ENCODE measurements around the gene C16orf54. TPM values are rescaled to one million over a fixed set of nuclear protein-coding genes. Genes with fewer than 3 reads are reported as not detected.
"Not testable (repeated sequence)": the region's sequence is repeated elsewhere in the genome, so short reads cannot be mapped to it uniquely, and the experiment has no call there.

Gene C16orf54
- polyA plus RNA-seq, 1 experiment, result not detected

GRCh38 chr16:29756654-29757053, 10.9 kb upstream of the C16orf54 start:
- no peaks in the 10 kb centered on the region for H3K9me3 ChIP-seq (ENCODE audit: control insufficient read depth, insufficient read depth, low read length)
- ChIA-PET CTCF (interaction anchor here (0.6 kb wide), 2 partner anchors 28 to 41 kb away, joined by 3 read pairs; no protein-coding TSS in a partner anchor), POLR2A (interaction anchor here (0.6 kb wide), 1 partner anchor 983 kb away, joined by 4 read pairs; no protein-coding TSS in a partner anchor)
- no peak overlapping the region for H3K4me3 ChIP-seq (ENCODE audit: low read depth, low read length)
- H3K27me3 ChIP-seq (ENCODE audit: control insufficient read depth, insufficient read depth, low read length), result no peaks in the 10 kb centered on the region
- DNase-seq (ENCODE audit: low read depth, low spot score), result no peak
- no peak for TF ChIP-seq CTCF (IDR thresholded peaks at IDR 0.05; ENCODE audit: low read depth, low read length)
- no peak overlapping the region for H3K27ac ChIP-seq (ENCODE audit: low read depth, low read length)

- ChIA-PET CTCF (interaction anchor here (0.8 to 1.0 kb wide), 2 partner anchors 24 to 31 kb away, joined by 3 read pairs; no protein-coding TSS in a partner anchor), POLR2A (no interaction called here)
- no peak for TF ChIP-seq CTCF (IDR thresholded peaks at IDR 0.05; ENCODE audit: low read depth, low read length)
- Histone ChIP-seq H3K27me3 (ENCODE audit: control insufficient read depth, insufficient read depth, low read length) (no peaks in the 10 kb centered on the region), H3K27ac (ENCODE audit: low read depth, low read length) (no peak overlapping the region), H3K4me3 (ENCODE audit: low read depth, low read length) (no peak overlapping the region), H3K9me3 (ENCODE audit: control insufficient read depth, insufficient read depth, low read length) (peaks cover under 1% of the 10 kb centered on the region; the same call in 1 of the 2 replicates)
- no peak for DNase-seq (ENCODE audit: low read depth, low spot score)
Observed at GRCh38 chr16:29753516-29753915, 7.7 kb upstream of the C16orf54 start.

DNA sequence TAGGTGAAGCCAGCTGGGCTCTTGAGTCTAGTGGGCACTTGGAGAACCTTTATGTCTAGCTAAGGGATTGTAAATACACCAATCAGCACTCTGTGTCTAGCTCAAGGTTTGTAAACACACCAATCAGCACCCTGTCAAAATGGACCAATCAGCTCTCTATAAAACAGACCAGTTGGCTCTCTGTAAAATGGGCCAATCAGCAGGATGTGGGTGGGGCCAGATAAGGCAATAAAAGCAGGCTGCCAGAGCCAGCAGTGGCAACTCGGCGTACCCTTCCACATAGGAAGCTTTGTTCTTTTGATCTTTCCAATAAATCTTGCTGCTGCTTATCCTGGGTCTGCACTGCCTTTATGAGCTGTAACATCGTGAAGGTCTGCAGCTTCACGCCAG, 3.0 kb upstream of the C16orf54 start:
- POLR2A ChIA-PET, result interaction anchor here (0.9 kb wide), 1 partner anchor 56 kb away, joined by 5 read pairs; no protein-coding TSS in a partner anchor
- CTCF ChIA-PET, result interaction anchor here (0.6 to 1.3 kb wide), 2 partner anchors 17 to 19 kb away, joined by 3 to 5 read pairs; no protein-coding TSS in a partner anchor

GRCh38 chr16:29747947-29748759, 2.4 kb upstream of the C16orf54 start:
- peaks cover 8% of the 10 kb centered on the region for H3K27me3 ChIP-seq (ENCODE audit: control insufficient read depth, insufficient read depth, low read length)
- peaks cover 7% of the 10 kb centered on the region; the same call in 1 of the 2 replicates for H3K9me3 ChIP-seq (ENCODE audit: control insufficient read depth, insufficient read depth, low read length)
- POLR2A ChIA-PET, result interaction anchor here (0.9 kb wide), 1 partner anchor 57 kb away, joined by 5 read pairs; no protein-coding TSS in a partner anchor
- DNase-seq (ENCODE audit: low read depth, low spot score), result no peak
- CTCF ChIA-PET, result interaction anchor here (0.6 to 1.3 kb wide), 2 partner anchors 18 to 19 kb away, joined by 3 to 5 read pairs; no protein-coding TSS in a partner anchor
- no peak overlapping the region for H3K4me3 ChIP-seq (ENCODE audit: low read depth, low read length)
- no peak overlapping the region for H3K27ac ChIP-seq (ENCODE audit: low read depth, low read length)
- TF ChIP-seq CTCF (IDR thresholded peaks at IDR 0.05; ENCODE audit: low read depth, low read length), result no peak

More for the DNA sequence above, 3.0 kb upstream of the C16orf54 start:
- H3K4me3 ChIP-seq (ENCODE audit: low read depth, low read length); H3K27ac ChIP-seq (ENCODE audit: low read depth, low read length); H3K9me3 ChIP-seq (ENCODE audit: control insufficient read depth, insufficient read depth, low read length); DNase-seq (ENCODE audit: low read depth, low spot score); H3K27me3 ChIP-seq (ENCODE audit: control insufficient read depth, insufficient read depth, low read length): not testable (repeated sequence)

DNA sequence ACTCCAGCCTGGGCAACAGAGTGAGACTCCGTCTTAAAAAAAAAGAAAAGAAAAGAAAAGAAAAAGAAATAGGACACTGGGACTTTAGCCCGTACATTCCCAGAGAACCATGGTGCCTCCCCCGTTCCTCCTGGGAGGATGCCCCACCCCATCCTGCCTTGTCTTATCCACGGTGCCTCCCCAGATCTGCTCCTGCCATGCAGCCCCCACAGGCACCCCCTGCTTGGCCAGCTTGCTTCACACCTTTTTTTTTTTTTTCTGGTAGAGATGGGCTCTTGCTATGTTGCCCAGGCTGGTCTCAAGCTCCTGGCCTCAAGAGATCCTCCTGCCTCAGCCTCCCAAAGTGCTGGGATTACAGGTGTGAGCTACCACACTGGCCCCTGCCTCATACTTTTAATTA, 728 bp upstream of the C16orf54 start:
- H3K4me3 ChIP-seq (ENCODE audit: low read depth, low read length); H3K27ac ChIP-seq (ENCODE audit: low read depth, low read length); DNase-seq (ENCODE audit: low read depth, low spot score); POLR2A ChIA-PET; H3K9me3 ChIP-seq (ENCODE audit: control insufficient read depth, insufficient read depth, low read length); CTCF ChIA-PET: not testable (repeated sequence)
- H3K27me3 ChIP-seq (ENCODE audit: control insufficient read depth, insufficient read depth, low read length), result peaks cover 15% of the 10 kb centered on the region

Measured in AG04450 (cell line).